Neural cell (in vitro differentiated cells): ENCODE data around the gene PHYHD1. TPM values are rescaled to one million over a fixed set of nuclear protein-coding genes. Genes with fewer than 3 reads are reported as not detected.

Experiments
- H2AFZ ChIP-seq: fragments of 200-600, 300-800 bp; sonication (generic), shearing (Covaris generic); 2 replicates; pipeline ENCODE4 v1.6.0; 2014; ENCODE audit warnings: low read depth, mild to moderate bottlenecking, antibody characterized with exemption, low read length, moderate library complexity
- H3F3A ChIP-seq: fragments of 200-600 bp; shearing (Covaris generic); 2 replicates; pipeline ENCODE4 v1.6.1; 2016; ENCODE audit warnings: mild to moderate bottlenecking, moderate library complexity, mixed read lengths, antibody characterized with exemption, low read length; ENCODE audit not compliant: insufficient read depth, poor library complexity, severe bottlenecking
- H3K27ac ChIP-seq: fragments of 200-600, 300-800 bp; sonication (generic), shearing (Covaris generic); 2 replicates; pipeline ENCODE4 v1.5.1; 2014; ENCODE audit warnings: mild to moderate bottlenecking, low read length, moderate library complexity
- H3K27me3 ChIP-seq: fragments of 300-800, 200-600 bp; sonication (generic), shearing (Covaris generic); 2 replicates; pipeline ENCODE4 v1.6.0; 2014; ENCODE audit warnings: mild to moderate bottlenecking, low read depth, low read length, moderate library complexity; ENCODE audit not compliant: insufficient read depth
- H3K36me3 ChIP-seq: fragments of 300-800, 200-600 bp; sonication (generic), shearing (Covaris generic); 2 replicates; pipeline ENCODE4 v1.5.1; 2014; ENCODE audit warnings: mild to moderate bottlenecking, antibody characterized with exemption, low read length, moderate library complexity; ENCODE audit not compliant: insufficient read depth
- H3K4me2 ChIP-seq: fragments of 300-800, 200-600 bp; sonication (generic), shearing (Covaris generic); 2 replicates; pipeline ENCODE4 v1.6.0; 2014; ENCODE audit warnings: mild to moderate bottlenecking, low read length
- H3K4me3 ChIP-seq: fragments of 300-800, 200-600 bp; sonication (generic), shearing (Covaris generic); 2 replicates; pipeline ENCODE4 v1.5.1; 2014; ENCODE audit warnings: mild to moderate bottlenecking, low read length, moderate library complexity
- H3K79me2 ChIP-seq: fragments of 200-600 bp; shearing (Covaris generic); replicated peaks from 2 replicates; pipeline ENCODE4 v1.6.0; 2014; ENCODE audit warnings: mild to moderate bottlenecking, low read length, moderate library complexity; ENCODE audit not compliant: insufficient read depth
- H3K9ac ChIP-seq: fragments of 300-800, 200-600 bp; sonication (generic), shearing (Covaris generic); 2 replicates; pipeline ENCODE4 v1.6.1; 2016; ENCODE audit warnings: mild to moderate bottlenecking, low read length, mixed read lengths
- H3K9me2 ChIP-seq: fragments of 200-600 bp; shearing (Covaris generic); 2 replicates; pipeline ENCODE4 v1.6.1; 2016; ENCODE audit warnings: mild to moderate bottlenecking, low read length, mixed read lengths; ENCODE audit not compliant: insufficient read depth
- H3K9me3 ChIP-seq: fragments of 200-600, 300-800 bp; sonication (generic), shearing (Covaris generic); 2 replicates; pipeline ENCODE4 v1.6.1; 2016; ENCODE audit warnings: mild to moderate bottlenecking, mixed run types, low read length, moderate library complexity, mixed read lengths
- H4K20me1 ChIP-seq: fragments of 200-600 bp; shearing (Covaris generic); 2 replicates; pipeline ENCODE4 v1.6.1; 2016; ENCODE audit warnings: mild to moderate bottlenecking, mixed run types; ENCODE audit not compliant: insufficient read depth
- EP300 ChIP-seq: fragments of 450-650 bp; conservative IDR thresholded peaks from 2 replicates; pipeline ENCODE4 v1.6.1; 2014; ENCODE audit warnings: antibody characterized with exemption, mild to moderate bottlenecking, moderate library complexity; ENCODE audit not compliant: poor library complexity, severe bottlenecking
- EZH2 ChIP-seq: fragments of 200-600, 300-800 bp; shearing (Covaris generic), sonication (generic); IDR thresholded peaks from 2 replicates; pipeline ENCODE4 v1.6.1; 2014; ENCODE audit warnings: antibody characterized with exemption, low read length, borderline replicate concordance, mild to moderate bottlenecking; ENCODE audit not compliant: insufficient read depth, poor library complexity, severe bottlenecking
- MXI1 ChIP-seq: fragments of 450-650 bp; conservative IDR thresholded peaks from 2 replicates; pipeline ENCODE4 v1.6.1; 2014; ENCODE audit warnings: antibody characterized with exemption, mild to moderate bottlenecking; ENCODE audit not compliant: poor library complexity, severe bottlenecking
- POLR2AphosphoS5 ChIP-seq: IDR thresholded peaks from 2 replicates; pipeline ENCODE4 v1.6.1; 2012
- RAD21 ChIP-seq: fragments of 450-650 bp; conservative IDR thresholded peaks from 2 replicates; pipeline ENCODE4 v1.6.1; 2014; ENCODE audit warnings: antibody characterized with exemption, mild to moderate bottlenecking, moderate library complexity
- SMC3 ChIP-seq: fragments of 450-650 bp; conservative IDR thresholded peaks from 2 replicates; pipeline ENCODE4 v1.6.1; 2014; ENCODE audit warnings: antibody characterized with exemption, mild to moderate bottlenecking, moderate library complexity; ENCODE audit not compliant: poor library complexity
- TAF1 ChIP-seq: IDR thresholded peaks from 2 replicates; pipeline ENCODE4 v1.6.1; 2012; ENCODE audit warnings: low read depth
- polyA plus RNA-seq: library from polyadenylated mRNA; depleted of rRNA; stranded (reverse); fragments of >200 nt; gene quantifications from 2 replicates; pipeline ENCODE4 v1.2.3, GENCODE V29; 2014
- TF ChIP-seq, protein P1 (sequence below): fragments of 450-650 bp; IDR thresholded peaks from 2 replicates; pipeline ENCODE4 v1.5.1; 2014; ENCODE audit warnings: antibody characterized with exemption, mild to moderate bottlenecking, moderate library complexity; ENCODE audit not compliant: poor library complexity, severe bottlenecking
- TF ChIP-seq, protein P2 (sequence below): IDR thresholded peaks from 2 replicates; pipeline ENCODE4 v1.6.1; 2012; ENCODE audit warnings: borderline replicate concordance

The PHYHD1 gene
- polyA plus RNA-seq, 1 donor from 2014 or later: not detected

DNA sequence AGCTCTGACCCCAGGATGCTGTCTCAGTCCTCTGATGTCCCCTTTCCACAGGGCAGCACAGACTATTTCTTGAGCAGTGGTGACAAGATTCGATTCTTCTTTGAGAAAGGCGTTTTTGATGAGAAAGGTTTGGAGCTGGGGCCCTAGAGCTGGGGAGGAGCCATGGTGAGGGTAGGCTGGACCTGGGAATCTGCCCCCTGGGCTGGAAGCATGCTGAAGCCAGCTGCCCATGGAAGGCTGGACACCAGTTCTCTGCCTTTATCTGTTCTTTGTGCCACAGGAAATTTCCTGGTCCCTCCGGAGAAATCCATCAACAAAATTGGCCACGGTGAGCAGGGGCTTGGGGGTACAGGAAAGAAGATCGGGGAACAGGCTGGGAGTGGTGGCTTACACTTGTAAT is 12.9 kb downstream of the PHYHD1 start:
- H3K27me3 ChIP-seq: no peaks in the 10 kb centered on the region
- H3F3A ChIP-seq: no peaks in the 10 kb centered on the region
- no peaks in the 10 kb centered on the region for H3K79me2 ChIP-seq
- H2AFZ ChIP-seq: no peak overlapping the region
- no peak overlapping the region for H3K9ac ChIP-seq
- H3K27ac ChIP-seq: no peak overlapping the region
- H4K20me1 ChIP-seq: no peaks in the 10 kb centered on the region
- H3K4me3 ChIP-seq: no peak overlapping the region
- no peaks in the 10 kb centered on the region for H3K9me2 ChIP-seq
- no peaks in the 10 kb centered on the region for H3K36me3 ChIP-seq
- no peaks in the 10 kb centered on the region for H3K9me3 ChIP-seq
- no peak for TF ChIP-seq EZH2
- TF ChIP-seq RAD21: no peak
- no peak for TF ChIP-seq TAF1
- TF ChIP-seq MXI1: no peak
- no peak for TF ChIP-seq EP300
- TF ChIP-seq, protein P1, sequence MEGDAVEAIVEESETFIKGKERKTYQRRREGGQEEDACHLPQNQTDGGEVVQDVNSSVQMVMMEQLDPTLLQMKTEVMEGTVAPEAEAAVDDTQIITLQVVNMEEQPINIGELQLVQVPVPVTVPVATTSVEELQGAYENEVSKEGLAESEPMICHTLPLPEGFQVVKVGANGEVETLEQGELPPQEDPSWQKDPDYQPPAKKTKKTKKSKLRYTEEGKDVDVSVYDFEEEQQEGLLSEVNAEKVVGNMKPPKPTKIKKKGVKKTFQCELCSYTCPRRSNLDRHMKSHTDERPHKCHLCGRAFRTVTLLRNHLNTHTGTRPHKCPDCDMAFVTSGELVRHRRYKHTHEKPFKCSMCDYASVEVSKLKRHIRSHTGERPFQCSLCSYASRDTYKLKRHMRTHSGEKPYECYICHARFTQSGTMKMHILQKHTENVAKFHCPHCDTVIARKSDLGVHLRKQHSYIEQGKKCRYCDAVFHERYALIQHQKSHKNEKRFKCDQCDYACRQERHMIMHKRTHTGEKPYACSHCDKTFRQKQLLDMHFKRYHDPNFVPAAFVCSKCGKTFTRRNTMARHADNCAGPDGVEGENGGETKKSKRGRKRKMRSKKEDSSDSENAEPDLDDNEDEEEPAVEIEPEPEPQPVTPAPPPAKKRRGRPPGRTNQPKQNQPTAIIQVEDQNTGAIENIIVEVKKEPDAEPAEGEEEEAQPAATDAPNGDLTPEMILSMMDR: no peak
- TF ChIP-seq SMC3: no peak
- TF ChIP-seq, protein P2, sequence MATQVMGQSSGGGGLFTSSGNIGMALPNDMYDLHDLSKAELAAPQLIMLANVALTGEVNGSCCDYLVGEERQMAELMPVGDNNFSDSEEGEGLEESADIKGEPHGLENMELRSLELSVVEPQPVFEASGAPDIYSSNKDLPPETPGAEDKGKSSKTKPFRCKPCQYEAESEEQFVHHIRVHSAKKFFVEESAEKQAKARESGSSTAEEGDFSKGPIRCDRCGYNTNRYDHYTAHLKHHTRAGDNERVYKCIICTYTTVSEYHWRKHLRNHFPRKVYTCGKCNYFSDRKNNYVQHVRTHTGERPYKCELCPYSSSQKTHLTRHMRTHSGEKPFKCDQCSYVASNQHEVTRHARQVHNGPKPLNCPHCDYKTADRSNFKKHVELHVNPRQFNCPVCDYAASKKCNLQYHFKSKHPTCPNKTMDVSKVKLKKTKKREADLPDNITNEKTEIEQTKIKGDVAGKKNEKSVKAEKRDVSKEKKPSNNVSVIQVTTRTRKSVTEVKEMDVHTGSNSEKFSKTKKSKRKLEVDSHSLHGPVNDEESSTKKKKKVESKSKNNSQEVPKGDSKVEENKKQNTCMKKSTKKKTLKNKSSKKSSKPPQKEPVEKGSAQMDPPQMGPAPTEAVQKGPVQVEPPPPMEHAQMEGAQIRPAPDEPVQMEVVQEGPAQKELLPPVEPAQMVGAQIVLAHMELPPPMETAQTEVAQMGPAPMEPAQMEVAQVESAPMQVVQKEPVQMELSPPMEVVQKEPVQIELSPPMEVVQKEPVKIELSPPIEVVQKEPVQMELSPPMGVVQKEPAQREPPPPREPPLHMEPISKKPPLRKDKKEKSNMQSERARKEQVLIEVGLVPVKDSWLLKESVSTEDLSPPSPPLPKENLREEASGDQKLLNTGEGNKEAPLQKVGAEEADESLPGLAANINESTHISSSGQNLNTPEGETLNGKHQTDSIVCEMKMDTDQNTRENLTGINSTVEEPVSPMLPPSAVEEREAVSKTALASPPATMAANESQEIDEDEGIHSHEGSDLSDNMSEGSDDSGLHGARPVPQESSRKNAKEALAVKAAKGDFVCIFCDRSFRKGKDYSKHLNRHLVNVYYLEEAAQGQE: no peak
- TF ChIP-seq POLR2AphosphoS5: no peak
- no peak overlapping the region for H3K4me2 ChIP-seq

DNA sequence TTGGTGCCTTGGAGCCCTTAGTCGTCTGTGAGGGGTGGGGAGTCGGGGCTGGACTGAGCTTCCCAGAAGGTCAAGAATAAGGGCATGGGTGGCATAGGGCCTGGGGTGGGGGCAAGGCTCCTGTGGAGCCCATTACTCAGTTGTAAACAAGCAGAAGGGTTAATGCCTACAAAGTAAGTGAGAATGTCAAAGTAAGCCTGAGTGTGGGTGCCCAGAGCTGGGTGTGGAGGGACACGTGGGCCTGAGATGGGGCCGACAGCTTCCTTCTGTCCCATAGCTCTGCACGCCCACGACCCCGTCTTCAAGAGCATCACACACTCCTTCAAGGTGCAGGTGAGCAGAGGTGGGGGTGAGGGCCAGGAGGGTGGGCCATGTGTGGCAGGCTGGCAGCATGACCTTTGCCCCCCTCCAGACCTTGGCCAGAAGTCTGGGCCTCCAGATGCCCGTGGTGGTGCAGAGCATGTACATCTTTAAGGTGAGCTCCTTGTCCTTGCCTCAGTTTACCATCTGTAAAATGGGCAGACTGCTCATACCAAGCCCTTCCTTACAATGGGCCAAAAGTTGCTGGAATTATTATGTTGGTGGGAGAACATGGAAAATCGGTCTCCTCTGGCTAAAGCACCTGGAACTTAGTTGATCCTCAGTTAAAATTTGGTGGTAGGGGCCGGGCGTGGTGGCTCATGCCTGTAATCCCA is 15.5 kb downstream of the PHYHD1 start:
- no peaks in the 10 kb centered on the region for H3K36me3 ChIP-seq
- no peaks in the 10 kb centered on the region for H3K9me2 ChIP-seq
- no peak overlapping the region for H3K27ac ChIP-seq
- no peaks in the 10 kb centered on the region for H3K27me3 ChIP-seq
- no peaks in the 10 kb centered on the region for H3K79me2 ChIP-seq
- no peaks in the 10 kb centered on the region for H3F3A ChIP-seq
- H2AFZ ChIP-seq: no peak overlapping the region
- H3K4me3 ChIP-seq: no peak overlapping the region
- TF ChIP-seq RAD21: no peak
- no peaks in the 10 kb centered on the region for H3K9me3 ChIP-seq
- H3K9ac ChIP-seq: no peak overlapping the region
- H3K4me2 ChIP-seq: no peak overlapping the region
- no peaks in the 10 kb centered on the region for H4K20me1 ChIP-seq
